HEK293T (cell line): Measurements from ENCODE around the gene HOXB6.

ENCODE experiments used
- BHLHE40 ChIP-seq: fragments of 450-650 bp; IDR thresholded peaks from 2 replicates; pipeline ENCODE4 v1.6.1; 2016; ENCODE audit warnings: mild to moderate bottlenecking, moderate library complexity, borderline replicate concordance
- CTBP1 ChIP-seq: fragments of 450-650 bp; IDR thresholded peaks from 2 replicates; pipeline ENCODE4 v1.6.1; 2016; ENCODE audit warnings: borderline replicate concordance
- ELF4 ChIP-seq: fragments of 450-650 bp; IDR thresholded peaks from 2 replicates; pipeline ENCODE4 v1.6.1; 2017; ENCODE audit warnings: antibody characterized with exemption
- FOXK2 ChIP-seq: fragments of 450-650 bp; IDR thresholded peaks from 2 replicates; pipeline ENCODE4 v1.6.1; 2016; ENCODE audit warnings: mild to moderate bottlenecking
- FOXM1 ChIP-seq: fragments of 450-650 bp; IDR thresholded peaks from 2 replicates; pipeline ENCODE4 v1.6.1; 2017; ENCODE audit warnings: mild to moderate bottlenecking, borderline replicate concordance
- L3MBTL2 ChIP-seq: fragments of 450-650 bp; conservative IDR thresholded peaks from 2 replicates; pipeline ENCODE4 v1.6.1; 2016; ENCODE audit warnings: mild to moderate bottlenecking
- NFRKB ChIP-seq: fragments of 450-650 bp; IDR thresholded peaks from 2 replicates; pipeline ENCODE4 v1.6.1; 2016; ENCODE audit warnings: mild to moderate bottlenecking, moderate library complexity
- SP1 ChIP-seq: fragments of 450-650 bp; IDR thresholded peaks from 2 replicates; pipeline ENCODE4 v1.6.1; 2017
- ZNF384 ChIP-seq: fragments of 450-650 bp; IDR thresholded peaks from 2 replicates; pipeline ENCODE4 v1.6.1; 2016

- TF ChIP-seq ZNF384 (no peak), CTBP1 (no peak), ELF4 (no peak), SP1 (no peak), FOXK2 (no peak), FOXM1 (no peak), NFRKB (no peak), BHLHE40 (no peak), L3MBTL2 (no peak)
Measured at GRCh38 chr17:48630925-48631692, 26.3 kb upstream of the HOXB6 start.
